ENCODE results near the gene ELMOD3. TPM values are rescaled to one million over a fixed set of nuclear protein-coding genes. Genes with fewer than 3 reads are reported as not detected.

Gene ELMOD3
- total RNA-seq, 2 donors from 2014 or later = 16.9 to 18.5 TPM

DNA sequence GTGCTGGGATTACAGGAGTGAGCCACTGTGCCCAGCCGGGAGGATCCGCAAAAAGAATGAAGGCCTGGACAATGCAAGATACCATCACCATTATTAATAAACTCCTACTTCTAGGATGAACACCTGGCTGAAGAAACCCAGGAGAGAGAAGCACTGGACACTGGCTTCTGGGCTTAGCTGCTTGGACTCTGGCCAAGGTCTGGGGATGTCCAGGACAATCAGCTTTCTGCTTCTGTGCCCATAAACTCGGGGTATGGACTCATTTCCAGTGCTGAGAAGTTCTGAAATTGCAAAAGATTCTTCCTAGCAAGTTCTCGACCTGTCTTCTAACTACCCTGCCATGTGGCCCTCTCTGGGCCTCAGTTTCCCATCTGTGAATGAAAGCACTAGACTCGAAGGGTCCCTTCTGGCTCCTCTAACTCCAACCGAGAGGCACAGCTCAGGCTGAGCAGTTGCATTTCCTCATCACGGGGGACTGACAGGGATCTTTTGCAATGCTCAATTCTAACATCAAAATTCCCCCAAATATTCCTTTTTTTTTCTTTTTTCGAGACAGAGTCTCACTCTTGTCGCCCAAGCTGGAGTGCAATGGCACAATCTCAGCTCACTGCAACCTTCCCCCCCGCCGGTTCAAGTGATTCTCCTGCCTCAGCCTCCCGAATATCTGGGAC is 61.5 kb downstream of the ELMOD3 start:
- H3K4me3 ChIP-seq = no peak overlapping the region
- peaks cover 49% of the 10 kb centered on the region for H3K4me1 ChIP-seq
- intact Hi-C loops (cut with DNase I) = no loop called here
- H3K36me3 ChIP-seq (replicated peaks in 1 of 2; ENCODE audit: insufficient read depth in 1 of 2, low read depth in 2 of 2) = no peaks in the 10 kb centered on the region
- TF ChIP-seq POLR2A (IDR thresholded peaks at IDR 0.05) (no peak), CTCF (IDR thresholded peaks at IDR 0.05) (no peak)
- 75 to 80% methylated on average over 11 to 12 of the region's 12 CpGs for WGBS, 2 donors
- DNase-seq = no peak
- H3K27me3 ChIP-seq = no peaks in the 10 kb centered on the region
- no peak overlapping the region for H3K27ac ChIP-seq
- no peak for ATAC-seq
- no peaks in the 10 kb centered on the region for H3K9me3 ChIP-seq

DNA sequence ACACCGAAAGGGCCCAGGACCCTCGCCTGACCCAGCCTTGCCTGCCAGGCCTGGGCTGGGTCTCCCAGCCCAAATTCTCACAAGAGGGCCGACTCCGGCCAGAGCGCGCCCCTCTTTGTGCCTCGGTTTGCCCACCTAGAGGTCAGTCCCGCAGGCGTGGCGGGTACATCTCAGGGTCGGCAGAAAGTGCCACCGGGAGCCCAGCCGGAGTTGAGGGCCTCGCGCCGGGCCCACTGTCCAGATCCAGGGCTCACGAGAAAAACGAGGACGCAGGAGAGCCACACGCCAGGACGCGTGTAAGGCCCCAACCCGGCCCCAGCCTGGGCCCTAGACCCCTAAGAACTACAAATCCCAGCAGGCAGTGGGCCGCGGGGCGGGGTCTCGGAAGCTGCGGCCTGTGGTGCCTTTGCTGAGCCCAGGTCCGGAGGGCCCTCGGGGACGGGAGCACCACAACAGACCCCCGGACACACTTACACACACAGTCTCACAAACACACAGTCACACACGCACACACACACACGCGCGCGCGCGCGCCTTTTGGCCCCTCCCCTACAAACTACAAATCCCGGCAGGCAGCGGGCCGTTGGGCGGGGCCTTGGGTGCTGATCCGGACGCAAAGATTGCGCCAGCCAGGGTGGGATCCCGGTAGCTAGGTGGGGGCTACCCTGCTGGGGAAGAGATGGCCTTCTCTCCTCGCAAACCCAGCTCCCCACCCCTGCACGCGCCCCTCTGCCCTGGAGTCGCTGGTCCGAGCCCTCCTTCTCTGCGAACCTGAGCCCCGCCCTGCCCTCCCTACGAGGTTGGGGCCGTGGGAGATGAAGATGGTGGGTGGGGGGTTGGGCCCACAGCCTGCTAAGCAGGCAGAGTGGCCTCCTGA is 63.8 kb downstream of the ELMOD3 start, which contains the start of gene SH2D6:
Gene SH2D6 (plus strand): TSS at position 583 of the 877 bp plus-strand sequence. CDS start 10,752 bp downstream, outside the sequence.
- ATAC-seq (peak; percentile 45), DNase-seq (peak; percentile 82 to 84 (median 82))
- H3K4me1 ChIP-seq = peaks cover 67% of the 10 kb centered on the region
- no peaks in the 10 kb centered on the region for H3K36me3 ChIP-seq (replicated peaks in 1 of 2; ENCODE audit: insufficient read depth in 1 of 2, low read depth in 2 of 2)
- WGBS, 2 donors = 8% methylated on average over 47 of the region's 57 CpGs; no CpG with 5 or more reads in 1 of the 2 donors
- TF ChIP-seq POLR2A (IDR thresholded peaks at IDR 0.05) (peak in 2 of 3 donors; percentile 70 to 72), CTCF (IDR thresholded peaks at IDR 0.05) (no peak)
- no peaks in the 10 kb centered on the region for H3K27me3 ChIP-seq
- no peaks in the 10 kb centered on the region for H3K9me3 ChIP-seq
- peak within 1 kb of the TSS; percentile 78 to 96 (median 94) for H3K27ac ChIP-seq
- peak within 1 kb of the TSS; percentile 49 to 70 for H3K4me3 ChIP-seq
- intact Hi-C loops (cut with DNase I) = no loop called here

DNA sequence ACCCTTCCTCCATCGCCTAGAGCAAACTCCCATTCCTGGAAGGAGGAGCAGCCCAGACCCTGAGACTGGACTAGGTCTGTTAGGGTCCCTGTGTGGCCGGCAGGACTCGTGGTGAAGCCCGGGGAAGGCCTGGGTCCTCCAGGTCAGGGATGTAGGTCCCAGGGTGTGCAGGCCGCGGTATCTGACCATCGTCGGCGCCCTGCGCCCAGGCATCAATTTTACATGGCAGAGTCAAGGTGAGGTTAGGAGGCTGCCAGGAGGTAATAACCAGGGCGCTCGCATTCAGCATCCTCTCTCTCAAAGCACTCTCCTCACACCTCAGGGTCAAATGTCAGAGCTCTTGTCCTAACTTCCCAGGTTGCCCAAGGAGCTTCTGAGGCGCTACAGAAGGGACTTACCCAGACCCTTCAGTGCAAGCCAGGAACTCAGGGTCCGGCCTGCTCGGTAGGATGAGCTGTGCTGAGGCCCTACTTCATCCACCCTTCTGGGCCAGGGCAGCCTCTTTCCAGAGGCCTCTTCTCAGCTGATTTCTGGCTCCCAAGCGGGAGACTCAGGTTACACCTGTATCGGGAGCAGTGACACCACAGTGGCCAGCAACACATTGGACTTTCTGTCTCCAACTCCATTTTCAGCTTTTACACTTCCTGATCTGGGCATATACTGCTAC is 64.6 kb downstream of the ELMOD3 start:
- intact Hi-C loops (cut with DNase I) = no loop called here
- DNase-seq = no peak
- 32 to 34% methylated on average over 14 to 17 of the region's 17 CpGs for WGBS, 2 donors
- Histone ChIP-seq H3K36me3 (replicated peaks in 1 of 2; ENCODE audit: insufficient read depth in 1 of 2, low read depth in 2 of 2) (no peaks in the 10 kb centered on the region), H3K4me1 (peaks cover 67% of the 10 kb centered on the region), H3K27me3 (no peaks in the 10 kb centered on the region), H3K27ac (peak overlapping the region; percentile 78 to 96 (median 94)), H3K4me3 (peak overlapping the region; percentile 49 to 70), H3K9me3 (no peaks in the 10 kb centered on the region)
- no peak for ATAC-seq
- TF ChIP-seq CTCF (IDR thresholded peaks at IDR 0.05) (no peak), POLR2A (IDR thresholded peaks at IDR 0.05) (no peak)

GRCh38 chr2:85420536-85421259 is 66.1 kb downstream of the ELMOD3 start:
- ATAC-seq = peak; percentile 82
- TF ChIP-seq POLR2A (IDR thresholded peaks at IDR 0.05) (peak in 2 of 3 donors; percentile 72 to 73), CTCF (IDR thresholded peaks at IDR 0.05) (peak; percentile 97 to 100 (median 100))
- DNase-seq = peak; percentile 96 to 98 (median 98)
- Histone ChIP-seq H3K4me1 (peaks cover 75% of the 10 kb centered on the region), H3K27me3 (no peaks in the 10 kb centered on the region), H3K27ac (peak overlapping the region; percentile 91 to 96 (median 94)), H3K4me3 (no peak overlapping the region), H3K36me3 (replicated peaks in 1 of 2; ENCODE audit: insufficient read depth in 1 of 2, low read depth in 2 of 2) (no peaks in the 10 kb centered on the region), H3K9me3 (peaks cover 0 to 2% (median 0%) of the 10 kb centered on the region in 3 donors)
- intact Hi-C loops (cut with DNase I) = loop anchor here (5.0 kb wide), 1 partner anchor 132 kb away; no protein-coding TSS in a partner anchor
- 5 to 6% methylated on average over 17 to 22 of the region's 22 CpGs for WGBS, 2 donors
